Stomach (tissue), 4 donors: ENCODE results near the gene VCL.

ENCODE experiments used
- EP300 ChIP-seq: sonication (generic); formaldehyde crosslinking; IDR thresholded peaks from one replicate; pipeline ENCODE4 v1.6.1; 2017; ENCODE audit warnings: antibody characterized with exemption
- POLR2A ChIP-seq, 4 donors: fragments of 450-650 bp; IDR thresholded peaks; one replicate each; pipeline ENCODE4 v1.6.1; 2016; ENCODE audit warnings: antibody characterized with exemption in 4 of 4, control low read depth in 2 of 4, mild to moderate bottlenecking in 1 of 4, moderate library complexity in 1 of 4
- POLR2AphosphoS5 ChIP-seq, 3 donors: sonication (generic); formaldehyde crosslinking; IDR thresholded peaks; one replicate each; pipeline ENCODE4 v1.6.1; 2016; ENCODE audit warnings: antibody characterized with exemption in 3 of 3
- TF ChIP-seq, protein P1 (sequence below), 7 experiments: fragments of 450-650 bp in 4 of 7; fragments of 200-600 bp in 3 of 7; sonication (generic) in 3 of 7; IDR thresholded peaks; one replicate each; pipeline ENCODE4 v1.5.1; 2016 to 2019; ENCODE audit warnings: antibody characterized with exemption in 7 of 7, control low read depth in 2 of 7, mild to moderate bottlenecking in 1 of 7

DNA sequence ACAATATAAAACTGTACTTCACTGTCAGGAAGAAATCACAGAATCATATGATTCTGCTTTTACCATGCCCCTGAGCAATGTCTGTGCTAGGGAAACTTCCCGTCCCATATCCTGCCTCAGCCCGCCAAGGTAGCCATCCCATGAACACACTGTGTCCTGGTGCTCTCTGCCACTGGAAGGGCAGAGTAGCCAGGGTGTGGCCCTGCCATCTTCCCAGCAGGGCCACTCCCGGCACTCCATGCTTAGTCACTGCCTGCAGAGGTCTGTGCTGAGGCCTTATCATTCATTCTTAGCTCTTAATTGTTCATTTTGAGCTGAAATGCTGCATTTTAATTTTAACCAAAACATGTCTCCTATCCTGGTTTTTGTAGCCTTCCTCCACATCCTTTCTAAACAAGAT is 120.9 kb downstream of the VCL start:
- TF ChIP-seq, protein P1, sequence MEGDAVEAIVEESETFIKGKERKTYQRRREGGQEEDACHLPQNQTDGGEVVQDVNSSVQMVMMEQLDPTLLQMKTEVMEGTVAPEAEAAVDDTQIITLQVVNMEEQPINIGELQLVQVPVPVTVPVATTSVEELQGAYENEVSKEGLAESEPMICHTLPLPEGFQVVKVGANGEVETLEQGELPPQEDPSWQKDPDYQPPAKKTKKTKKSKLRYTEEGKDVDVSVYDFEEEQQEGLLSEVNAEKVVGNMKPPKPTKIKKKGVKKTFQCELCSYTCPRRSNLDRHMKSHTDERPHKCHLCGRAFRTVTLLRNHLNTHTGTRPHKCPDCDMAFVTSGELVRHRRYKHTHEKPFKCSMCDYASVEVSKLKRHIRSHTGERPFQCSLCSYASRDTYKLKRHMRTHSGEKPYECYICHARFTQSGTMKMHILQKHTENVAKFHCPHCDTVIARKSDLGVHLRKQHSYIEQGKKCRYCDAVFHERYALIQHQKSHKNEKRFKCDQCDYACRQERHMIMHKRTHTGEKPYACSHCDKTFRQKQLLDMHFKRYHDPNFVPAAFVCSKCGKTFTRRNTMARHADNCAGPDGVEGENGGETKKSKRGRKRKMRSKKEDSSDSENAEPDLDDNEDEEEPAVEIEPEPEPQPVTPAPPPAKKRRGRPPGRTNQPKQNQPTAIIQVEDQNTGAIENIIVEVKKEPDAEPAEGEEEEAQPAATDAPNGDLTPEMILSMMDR (IDR thresholded peaks at IDR 0.05) = no peak
- TF ChIP-seq POLR2A (IDR thresholded peaks at IDR 0.05) = no peak
- no peak for TF ChIP-seq POLR2AphosphoS5 (IDR thresholded peaks at IDR 0.05)
- no peak for TF ChIP-seq EP300
